Measurements from ENCODE around the gene COBL. TPM values are rescaled to one million over a fixed set of nuclear protein-coding genes. Genes with fewer than 3 reads are reported as not detected.

The COBL gene
- total RNA-seq, 1 experiment from 2014 or later, result 49.9 TPM

- CTCF ChIA-PET, result no interaction called here
- Mint-ChIP-seq H3K9me3 (ENCODE audit: low read depth, unreplicated experiment) (no peaks in the 10 kb centered on the region), H3K27me3 (ENCODE audit: unreplicated experiment) (peaks cover 26% of the 10 kb centered on the region), H3K36me3 (ENCODE audit: insufficient read depth, unreplicated experiment) (peaks cover 2% of the 10 kb centered on the region), H3K27ac (ENCODE audit: unreplicated experiment) (no peak overlapping the region), H3K4me1 (ENCODE audit: low read depth, unreplicated experiment) (peaks cover 9% of the 10 kb centered on the region), H3K4me3 (ENCODE audit: low read depth, unreplicated experiment) (no peak overlapping the region)
- no TSS peak for BruUV-seq (replicated peaks)
- DNase-seq, result no peak
- TF ChIP-seq, protein P1, sequence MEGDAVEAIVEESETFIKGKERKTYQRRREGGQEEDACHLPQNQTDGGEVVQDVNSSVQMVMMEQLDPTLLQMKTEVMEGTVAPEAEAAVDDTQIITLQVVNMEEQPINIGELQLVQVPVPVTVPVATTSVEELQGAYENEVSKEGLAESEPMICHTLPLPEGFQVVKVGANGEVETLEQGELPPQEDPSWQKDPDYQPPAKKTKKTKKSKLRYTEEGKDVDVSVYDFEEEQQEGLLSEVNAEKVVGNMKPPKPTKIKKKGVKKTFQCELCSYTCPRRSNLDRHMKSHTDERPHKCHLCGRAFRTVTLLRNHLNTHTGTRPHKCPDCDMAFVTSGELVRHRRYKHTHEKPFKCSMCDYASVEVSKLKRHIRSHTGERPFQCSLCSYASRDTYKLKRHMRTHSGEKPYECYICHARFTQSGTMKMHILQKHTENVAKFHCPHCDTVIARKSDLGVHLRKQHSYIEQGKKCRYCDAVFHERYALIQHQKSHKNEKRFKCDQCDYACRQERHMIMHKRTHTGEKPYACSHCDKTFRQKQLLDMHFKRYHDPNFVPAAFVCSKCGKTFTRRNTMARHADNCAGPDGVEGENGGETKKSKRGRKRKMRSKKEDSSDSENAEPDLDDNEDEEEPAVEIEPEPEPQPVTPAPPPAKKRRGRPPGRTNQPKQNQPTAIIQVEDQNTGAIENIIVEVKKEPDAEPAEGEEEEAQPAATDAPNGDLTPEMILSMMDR (IDR thresholded peaks at IDR 0.05; ENCODE audit: unreplicated experiment), result no peak
- intact Hi-C loops (cut with micrococcal nuclease; ENCODE audit: unreplicated experiment), result no loop called here
Measured at GRCh38 chr7:51012569-51013217, 303.9 kb downstream of the COBL start.

DNA sequence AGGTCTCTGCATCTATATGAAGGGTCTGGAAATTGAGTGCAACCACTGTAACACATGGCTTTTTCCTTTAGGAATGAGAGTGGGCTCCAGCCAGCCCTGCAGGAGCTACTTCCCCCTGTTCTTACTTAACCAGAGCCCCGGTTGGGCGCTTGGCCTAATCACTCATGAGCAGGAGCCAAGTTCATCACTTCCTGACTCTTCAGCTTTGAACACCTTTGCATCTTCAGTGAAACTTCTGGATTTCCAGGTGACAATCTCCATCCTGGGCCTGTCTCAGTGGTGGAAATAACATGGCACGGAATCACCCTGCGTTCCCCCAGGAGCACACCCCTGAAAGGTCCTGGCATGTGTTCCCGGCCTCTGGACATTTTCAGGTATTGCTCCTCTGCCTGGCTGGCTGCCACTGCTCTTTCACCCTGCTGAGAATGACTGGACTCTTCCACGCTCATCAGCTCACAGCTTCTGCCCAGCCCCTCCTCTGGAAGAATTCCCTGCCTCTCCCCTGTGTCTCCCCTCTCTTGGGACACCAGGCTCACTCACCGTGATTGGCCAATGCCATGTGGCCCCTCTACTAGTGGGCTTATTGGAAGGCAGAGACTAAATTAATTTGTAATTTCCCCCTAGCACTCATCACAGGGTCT lies 304.8 kb downstream of the COBL start:
- Mint-ChIP-seq H3K27me3 (ENCODE audit: unreplicated experiment) (peaks cover 26% of the 10 kb centered on the region), H3K27ac (ENCODE audit: unreplicated experiment) (no peak overlapping the region), H3K9me3 (ENCODE audit: low read depth, unreplicated experiment) (no peaks in the 10 kb centered on the region), H3K4me1 (ENCODE audit: low read depth, unreplicated experiment) (peaks cover 9% of the 10 kb centered on the region), H3K36me3 (ENCODE audit: insufficient read depth, unreplicated experiment) (no peaks in the 10 kb centered on the region), H3K4me3 (ENCODE audit: low read depth, unreplicated experiment) (no peak overlapping the region)
- no peak for DNase-seq
- intact Hi-C loops (cut with micrococcal nuclease; ENCODE audit: unreplicated experiment), result no loop called here
- TF ChIP-seq, protein P1 (IDR thresholded peaks at IDR 0.05; ENCODE audit: unreplicated experiment), result no peak
- no TSS peak for BruUV-seq (replicated peaks)
- CTCF ChIA-PET, result interaction anchor here (1.3 kb wide), 1 partner anchor 11 kb away, joined by 3 read pairs; no protein-coding TSS in a partner anchor

DNA sequence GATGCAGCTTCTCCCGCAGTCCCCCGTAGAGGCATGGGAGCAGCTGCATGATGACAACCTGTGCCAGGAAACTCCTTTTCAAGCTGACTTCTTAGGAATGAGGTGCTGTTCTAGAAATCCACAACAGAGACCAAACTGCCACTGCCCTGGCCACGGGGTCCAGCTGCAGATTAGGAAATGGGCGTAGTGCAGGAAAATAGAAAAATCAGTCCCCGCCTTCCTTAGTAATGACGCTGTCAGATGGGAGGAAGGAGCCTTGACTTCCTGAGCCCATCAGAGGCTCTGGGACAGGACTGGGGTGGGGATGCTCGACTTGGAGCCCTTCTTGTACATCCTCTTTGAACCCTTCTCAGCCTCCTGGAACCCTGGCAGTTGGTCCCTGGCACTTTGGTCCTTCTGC lies 306.1 kb downstream of the COBL start:
- no peak overlapping the region for H3K4me3 Mint-ChIP-seq (ENCODE audit: low read depth, unreplicated experiment)
- CTCF ChIA-PET, result interaction anchor here (0.6 to 1.3 kb wide), 2 partner anchors 9 to 219 kb away, joined by 3 read pairs; no protein-coding TSS in a partner anchor
- no peak for DNase-seq
- H3K4me1 Mint-ChIP-seq (ENCODE audit: low read depth, unreplicated experiment), result peaks cover 9% of the 10 kb centered on the region
- BruUV-seq (replicated peaks), result no TSS peak
- H3K27ac Mint-ChIP-seq (ENCODE audit: unreplicated experiment), result no peak overlapping the region
- H3K9me3 Mint-ChIP-seq (ENCODE audit: low read depth, unreplicated experiment), result no peaks in the 10 kb centered on the region
- no peaks in the 10 kb centered on the region for H3K36me3 Mint-ChIP-seq (ENCODE audit: insufficient read depth, unreplicated experiment)
- TF ChIP-seq, protein P1 (IDR thresholded peaks at IDR 0.05; ENCODE audit: unreplicated experiment), result no peak
- intact Hi-C loops (cut with micrococcal nuclease; ENCODE audit: unreplicated experiment), result no loop called here
- peaks cover 30% of the 10 kb centered on the region for H3K27me3 Mint-ChIP-seq (ENCODE audit: unreplicated experiment)

DNA sequence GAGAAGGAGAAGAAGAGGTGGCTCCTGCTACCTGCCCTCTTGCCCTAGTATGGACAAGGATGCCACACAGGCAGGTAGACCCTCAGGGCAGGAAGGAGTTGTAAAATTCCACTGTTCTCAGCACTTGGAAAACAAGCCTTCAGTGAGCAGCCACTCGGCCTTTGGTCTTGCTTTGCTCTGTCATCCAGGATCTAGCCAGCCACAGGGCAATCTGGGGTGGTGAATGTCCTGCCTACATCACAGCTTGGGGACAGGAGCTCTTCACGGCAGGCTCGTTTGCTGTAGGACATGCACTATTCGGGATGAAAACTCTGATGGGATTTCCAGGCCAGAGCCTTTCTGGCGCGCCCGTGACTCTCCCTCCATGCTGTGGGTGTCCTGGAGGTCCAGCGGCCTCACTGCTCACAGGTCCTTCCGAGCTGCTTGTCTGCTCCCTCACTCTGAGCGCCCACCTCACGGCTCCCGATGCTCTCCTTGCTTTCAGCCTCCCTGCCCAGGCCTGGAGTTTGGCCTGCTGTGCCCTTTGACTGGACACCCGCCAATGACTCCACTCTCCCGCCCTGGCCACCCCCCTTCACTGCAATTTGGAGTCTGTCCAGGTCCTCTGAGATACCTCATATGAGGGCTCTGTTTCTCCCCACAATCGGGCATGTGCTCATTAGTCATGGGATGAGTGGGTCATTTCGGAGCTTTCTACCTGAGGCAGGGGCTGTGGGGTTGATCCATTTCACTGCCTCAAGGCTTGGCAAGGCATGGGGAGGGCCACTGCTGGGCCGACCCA lies 306.7 kb downstream of the COBL start:
- Mint-ChIP-seq H3K4me3 (ENCODE audit: low read depth, unreplicated experiment) (no peak overlapping the region), H3K27ac (ENCODE audit: unreplicated experiment) (no peak overlapping the region), H3K4me1 (ENCODE audit: low read depth, unreplicated experiment) (peaks cover 9% of the 10 kb centered on the region), H3K36me3 (ENCODE audit: insufficient read depth, unreplicated experiment) (no peaks in the 10 kb centered on the region), H3K27me3 (ENCODE audit: unreplicated experiment) (peaks cover 36% of the 10 kb centered on the region), H3K9me3 (ENCODE audit: low read depth, unreplicated experiment) (no peaks in the 10 kb centered on the region)
- intact Hi-C loops (cut with micrococcal nuclease; ENCODE audit: unreplicated experiment), result no loop called here
- TF ChIP-seq, protein P1 (IDR thresholded peaks at IDR 0.05; ENCODE audit: unreplicated experiment), result no peak
- CTCF ChIA-PET, result interaction anchor here (0.6 to 1.3 kb wide), 3 partner anchors 9 to 218 kb away, joined by 3 to 4 read pairs (median 3); no protein-coding TSS in a partner anchor
- BruUV-seq (replicated peaks), result no TSS peak
- DNase-seq, result no peak

Data from Calu3 (cell line).